Measurements from ENCODE around the gene SLC22A6.

Gene SLC22A6

DNA sequence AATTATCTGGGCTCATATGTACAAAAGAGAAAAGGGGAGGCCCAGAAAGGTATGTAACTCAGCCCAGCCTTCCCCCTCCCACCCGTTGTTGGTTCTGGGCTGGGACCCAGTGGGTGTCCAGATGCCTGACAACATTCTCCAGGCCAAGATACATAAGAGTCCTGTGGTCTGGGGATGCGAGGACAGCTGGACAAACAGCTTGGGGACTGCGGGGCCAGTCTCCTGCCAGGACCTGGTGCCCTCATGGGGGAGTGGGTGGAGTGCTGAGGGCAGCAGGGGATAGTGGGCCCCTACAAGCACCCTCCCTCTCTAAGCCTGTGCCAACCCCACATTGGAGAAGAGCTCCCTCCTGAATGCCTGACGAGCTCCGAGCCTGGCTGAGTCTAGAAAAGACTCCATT lies 3.5 kb upstream of the SLC22A6 start:
- TF ChIP-seq CTCF (IDR thresholded peaks at IDR 0.05; ENCODE audit: low read depth, low read length): no peak
- no peak for DNase-seq (ENCODE audit: low read depth in 2 of 2)
- H3K4me3 ChIP-seq (replicated peaks in 1 of 2; ENCODE audit: low read depth in 2 of 2, low read length in 2 of 2): no peak overlapping the region

DNA sequence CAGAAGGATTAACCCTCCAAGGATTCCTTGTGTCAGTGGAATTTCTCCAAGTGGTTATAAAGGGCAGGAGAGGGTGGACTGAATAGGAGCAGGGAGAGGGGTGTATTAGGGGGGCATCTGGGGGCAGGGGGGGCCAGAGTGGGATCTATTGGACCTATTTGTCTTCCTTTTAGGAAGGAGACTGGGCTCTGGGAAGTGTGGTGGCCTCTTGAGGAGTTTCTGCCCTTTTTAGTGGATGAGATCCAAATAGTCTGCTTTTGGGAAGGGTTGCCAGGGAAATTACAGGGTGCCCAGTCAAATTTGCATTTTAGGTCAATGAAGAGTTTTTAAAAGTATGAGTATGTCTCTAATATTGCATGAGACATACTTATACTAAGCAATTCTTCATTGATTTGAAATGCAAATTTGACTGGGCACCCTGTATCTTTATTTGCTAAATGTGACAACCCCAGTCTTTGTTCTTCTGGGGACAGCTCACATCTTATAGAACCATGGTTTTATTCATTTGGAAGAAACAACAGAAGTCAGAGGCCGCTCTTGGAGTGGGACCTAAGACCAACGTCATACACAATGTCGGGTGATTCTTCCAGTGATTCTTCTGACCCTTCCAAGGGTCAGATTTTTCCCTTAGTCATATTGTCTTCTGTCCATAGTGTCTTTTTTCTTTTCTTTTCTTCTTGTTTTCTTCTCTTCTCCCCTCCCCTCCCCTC lies 429 bp upstream of the SLC22A6 start:
- no peak for TF ChIP-seq CTCF (IDR thresholded peaks at IDR 0.05; ENCODE audit: low read depth, low read length)
- H3K4me3 ChIP-seq (replicated peaks in 1 of 2; ENCODE audit: low read depth in 2 of 2, low read length in 2 of 2): no peak overlapping the region
- no peak for DNase-seq (ENCODE audit: low read depth in 2 of 2)

- TF ChIP-seq CTCF (IDR thresholded peaks at IDR 0.05; ENCODE audit: low read depth, low read length): no peak
- H3K4me3 ChIP-seq (replicated peaks in 1 of 2; ENCODE audit: low read depth in 2 of 2, low read length in 2 of 2): no peak overlapping the region
- DNase-seq (ENCODE audit: low read depth in 2 of 2): no peak
Observed at GRCh38 chr11:62983536-62984199, 1.1 kb downstream of the SLC22A6 start.

- H3K4me3 ChIP-seq (replicated peaks in 1 of 2; ENCODE audit: low read depth in 2 of 2, low read length in 2 of 2): no peak overlapping the region
- no peak for TF ChIP-seq CTCF (IDR thresholded peaks at IDR 0.05; ENCODE audit: low read depth, low read length)
- no peak for DNase-seq (ENCODE audit: low read depth in 2 of 2)
Observed at GRCh38 chr11:62981743-62982142, 3.0 kb downstream of the SLC22A6 start.

- peak; percentile 7 to 24 for DNase-seq (ENCODE audit: low read depth in 2 of 2)
- TF ChIP-seq CTCF (IDR thresholded peaks at IDR 0.05; ENCODE audit: low read depth, low read length): no peak
Observed at GRCh38 chr11:62980133-62980760, 4.5 kb downstream of the SLC22A6 start.

DNA sequence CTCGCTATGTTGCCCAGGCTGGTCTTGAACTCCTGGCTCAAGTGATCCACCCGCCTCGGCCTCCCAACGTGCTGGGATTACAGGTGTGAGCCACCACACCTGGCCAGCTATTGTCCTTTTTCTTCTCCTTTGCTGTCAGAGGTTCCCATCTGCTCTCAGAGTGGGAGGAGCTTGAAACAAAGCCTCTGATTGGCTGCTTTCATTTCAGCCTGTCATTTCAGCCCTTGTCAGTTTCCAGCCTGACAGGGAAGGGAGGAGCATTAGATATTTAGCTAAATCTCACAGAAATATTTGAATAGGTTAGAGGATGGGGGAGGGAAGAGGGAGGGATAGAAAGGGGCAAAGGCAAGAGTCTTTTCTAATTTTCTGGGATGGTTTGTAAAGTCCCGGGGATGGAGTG lies 8.7 kb downstream of the SLC22A6 start:
- no peak for DNase-seq (ENCODE audit: low read depth in 2 of 2)
- H3K4me3 ChIP-seq (replicated peaks in 1 of 2; ENCODE audit: low read depth in 2 of 2, low read length in 2 of 2): no peak overlapping the region
- TF ChIP-seq CTCF (IDR thresholded peaks at IDR 0.05; ENCODE audit: low read depth, low read length): no peak

More at GRCh38 chr11:62980133-62980760, 4.5 kb downstream of the SLC22A6 start:
- H3K4me3 ChIP-seq (replicated peaks in 1 of 2; ENCODE audit: low read depth in 2 of 2, low read length in 2 of 2): no peak overlapping the region

All from cardiac fibroblast (primary cell).